ENCODE measurements around the gene DAB1. TPM values are rescaled to one million over a fixed set of nuclear protein-coding genes. Genes with fewer than 3 reads are reported as not detected.

DAB1 gene
- total RNA-seq, 6 experiments from 2014 or later: 0.76 to 1.9 (median 1.1) TPM

- DNase-seq (no peak), ATAC-seq (no peak)
- intact Hi-C loops (cut with DNase I): no loop called here
- Histone ChIP-seq H3K4me1 (peaks cover 0 to 25% (median 3%) of the 10 kb centered on the region in 4 donors), H3K9me3 (no peaks in the 10 kb centered on the region), H3K36me3 (no peaks in the 10 kb centered on the region), H3K27me3 (no peaks in the 10 kb centered on the region), H3K4me3 (no peak overlapping the region), H3K27ac (no peak overlapping the region)
- WGBS (ENCODE audit: insufficient coverage, low coverage, low lambda C conversion rate, missing lambda C conversion rate): 90% methylated on average over 6 of the region's 7 CpGs
- TF ChIP-seq POLR2A (IDR thresholded peaks at IDR 0.05): no peak
Observed at GRCh38 chr1:57312869-57313268, 111.0 kb downstream of the DAB1 start.

- H3K4me3 ChIP-seq: no peak overlapping the region
- whole genome bisulfite sequencing (ENCODE audit: insufficient coverage, low coverage, low lambda C conversion rate, missing lambda C conversion rate): 55% methylated on average over 1 of the region's 1 CpG
- H3K27ac ChIP-seq: peak overlapping the region in 2 of 3 donors; percentile 1 to 3
- H3K27me3 ChIP-seq: no peaks in the 10 kb centered on the region
- intact Hi-C loops (cut with DNase I): no loop called here
- H3K36me3 ChIP-seq: no peaks in the 10 kb centered on the region
- no peaks in the 10 kb centered on the region for H3K9me3 ChIP-seq
- TF ChIP-seq CTCF (IDR thresholded peaks at IDR 0.05): no peak
- TF ChIP-seq POLR2A (IDR thresholded peaks at IDR 0.05): no peak
- peak in 2 of 4 donors; percentile 8 to 18 for ATAC-seq
- no peak for DNase-seq
- peaks cover 0 to 30% (median 3%) of the 10 kb centered on the region in 4 donors for H3K4me1 ChIP-seq
Observed at GRCh38 chr1:57311411-57311810, 112.4 kb downstream of the DAB1 start.

- Histone ChIP-seq H3K27ac (peak overlapping the region in 2 of 3 donors; percentile 1 to 3), H3K36me3 (no peaks in the 10 kb centered on the region), H3K4me3 (no peak overlapping the region), H3K27me3 (no peaks in the 10 kb centered on the region), H3K4me1 (peaks cover 0 to 30% (median 3%) of the 10 kb centered on the region in 4 donors), H3K9me3 (no peaks in the 10 kb centered on the region)
- WGBS (ENCODE audit: insufficient coverage, low coverage, low lambda C conversion rate, missing lambda C conversion rate): 30% methylated on average over 4 of the region's 5 CpGs
- intact Hi-C loops (cut with DNase I): no loop called here
- peak in 1 of 3 donors; percentile 49 for DNase-seq
- TF ChIP-seq POLR2A (IDR thresholded peaks at IDR 0.05) (no peak), CTCF (IDR thresholded peaks at IDR 0.05) (no peak)
- ATAC-seq: peak; percentile 87 to 92 (median 90)
Observed at GRCh38 chr1:57311006-57311405, 112.9 kb downstream of the DAB1 start.

GRCh38 chr1:57309630-57310029 is 114.2 kb downstream of the DAB1 start:
- H3K4me3 ChIP-seq: no peak overlapping the region
- intact Hi-C loops (cut with DNase I): no loop called here
- H3K27ac ChIP-seq: no peak overlapping the region
- H3K36me3 ChIP-seq: no peaks in the 10 kb centered on the region
- WGBS (ENCODE audit: insufficient coverage, low coverage, low lambda C conversion rate, missing lambda C conversion rate): 74% methylated on average over 2 of the region's 2 CpGs
- ATAC-seq (peak in 2 of 4 donors; percentile 44 to 57), DNase-seq (no peak)
- no peaks in the 10 kb centered on the region for H3K9me3 ChIP-seq
- TF ChIP-seq POLR2A (IDR thresholded peaks at IDR 0.05) (no peak), CTCF (IDR thresholded peaks at IDR 0.05) (no peak)
- H3K4me1 ChIP-seq: peaks cover 0 to 30% (median 3%) of the 10 kb centered on the region in 4 donors
- H3K27me3 ChIP-seq: no peaks in the 10 kb centered on the region

GRCh38 chr1:57307392-57308170 is 116.3 kb downstream of the DAB1 start:
- 75% methylated on average over 3 of the region's 4 CpGs for WGBS (ENCODE audit: insufficient coverage, low coverage, low lambda C conversion rate, missing lambda C conversion rate)
- Histone ChIP-seq H3K4me1 (peaks cover 0 to 30% (median 3%) of the 10 kb centered on the region in 4 donors), H3K9me3 (no peaks in the 10 kb centered on the region), H3K27me3 (no peaks in the 10 kb centered on the region), H3K36me3 (no peaks in the 10 kb centered on the region), H3K27ac (no peak overlapping the region), H3K4me3 (no peak overlapping the region)
- intact Hi-C loops (cut with DNase I): no loop called here
- no peak for TF ChIP-seq CTCF (IDR thresholded peaks at IDR 0.05)
- no peak for TF ChIP-seq POLR2A (IDR thresholded peaks at IDR 0.05)
- DNase-seq (no peak), ATAC-seq (peak in 2 of 4 donors; percentile 17 to 23)

Data from right lobe of liver (tissue), 6 donors.